Activated naive CD4-positive, alpha-beta T cell treated with anti-CD3 and anti-CD28 coated beads, Interleukin-2, amount 10 ng/mL, durations not matched to agents 7 days and 5 days (primary cell): ENCODE data around the gene ASS1.

ENCODE experiments used
- CTCF ChIA-PET: fragments of 350-600 bp; sonication (Branson Sonifier 250); formaldehyde crosslinking; loops from one replicate; lab custom pipeline; 2021; ENCODE audit warnings: antibody characterized with exemption; lab: Charles Lee
- DNase-seq: peaks from one replicate; pipeline ENCODE4 v3.0.0-alpha.2; 2020
- H3K27ac Mint-ChIP-seq: one replicate; pipeline ENCODE4 v1.8.0; 2021; ENCODE audit warnings: mild to moderate bottlenecking, moderate library complexity, mixed read lengths
- H3K27me3 Mint-ChIP-seq: one replicate; pipeline ENCODE4 v1.8.0; 2021; ENCODE audit warnings: mild to moderate bottlenecking, mixed read lengths
- H3K36me3 Mint-ChIP-seq: one replicate; pipeline ENCODE4 v1.8.0; 2021; ENCODE audit warnings: mixed read lengths
- H3K4me1 Mint-ChIP-seq: one replicate; pipeline ENCODE4 v1.8.0; 2021; ENCODE audit warnings: mixed read lengths
- H3K4me3 Mint-ChIP-seq: one replicate; pipeline ENCODE4 v1.8.0; 2021; ENCODE audit warnings: mild to moderate bottlenecking, moderate library complexity, mixed read lengths
- H3K9me3 Mint-ChIP-seq: one replicate; pipeline ENCODE4 v1.8.0; 2021; ENCODE audit warnings: mixed read lengths

Gene ASS1

DNA sequence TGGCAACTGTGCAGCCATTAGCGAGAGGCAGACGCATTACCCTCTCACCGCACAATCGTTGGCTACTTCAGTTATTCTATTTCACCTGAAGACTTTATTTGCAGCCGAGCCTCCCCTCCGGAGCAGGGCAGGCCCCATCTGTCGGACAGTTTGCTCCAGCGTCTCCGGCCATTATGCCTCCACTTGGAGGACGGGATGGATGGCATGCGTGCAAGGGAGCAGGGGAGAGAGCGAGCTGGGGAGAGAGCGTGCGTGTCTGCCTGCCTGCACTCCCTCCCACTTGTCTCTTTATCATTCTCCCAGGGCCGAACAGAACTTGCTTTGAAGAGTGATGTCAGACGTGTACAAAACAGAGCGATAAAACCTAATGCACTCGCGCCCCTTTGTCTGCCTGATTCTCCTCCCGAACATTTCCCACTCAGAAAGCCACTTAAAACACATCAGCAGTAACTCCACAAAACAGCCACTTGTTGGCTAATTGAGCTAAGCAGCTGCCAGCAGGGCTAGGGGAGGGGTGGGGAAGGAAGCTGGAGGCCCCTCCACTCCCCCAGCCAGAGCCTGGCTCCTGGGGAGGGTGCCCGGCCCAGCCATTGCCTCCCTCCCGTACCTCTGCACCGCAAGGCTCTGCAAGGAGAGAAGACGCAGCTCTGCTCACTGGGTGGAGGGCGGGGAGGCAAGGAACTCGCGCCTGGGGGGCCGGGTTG lies 91.2 kb downstream of the ASS1 start:
- Mint-ChIP-seq H3K36me3 (no peaks in the 10 kb centered on the region), H3K4me3 (no peak overlapping the region), H3K9me3 (no peaks in the 10 kb centered on the region), H3K4me1 (no peaks in the 10 kb centered on the region), H3K27ac (no peak overlapping the region), H3K27me3 (peaks cover 83% of the 10 kb centered on the region)
- DNase-seq, result no peak
- CTCF ChIA-PET, result no interaction called here

DNA sequence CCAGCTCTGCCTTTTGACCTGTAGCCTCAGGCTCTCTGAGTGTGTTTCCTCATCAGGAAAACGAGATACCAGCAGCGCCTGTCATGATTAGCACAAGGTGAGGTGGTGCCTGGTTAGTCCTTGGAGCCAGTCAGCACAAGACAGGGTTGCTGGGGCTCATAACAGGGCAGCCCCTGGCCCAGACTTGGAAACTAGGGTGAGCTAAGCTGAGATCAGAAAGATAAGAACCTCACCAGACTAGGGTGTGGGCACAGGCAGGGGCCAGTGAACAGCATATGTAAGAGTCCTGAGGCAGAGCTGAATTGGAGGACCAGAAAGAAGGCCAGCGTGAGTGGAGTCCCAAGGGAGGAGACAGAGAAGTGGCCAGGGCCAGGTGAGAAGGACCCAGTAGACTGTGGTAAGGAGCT lies 91.9 kb downstream of the ASS1 start:
- CTCF ChIA-PET, result no interaction called here
- Mint-ChIP-seq H3K4me1 (no peaks in the 10 kb centered on the region), H3K4me3 (no peak overlapping the region)

DNA sequence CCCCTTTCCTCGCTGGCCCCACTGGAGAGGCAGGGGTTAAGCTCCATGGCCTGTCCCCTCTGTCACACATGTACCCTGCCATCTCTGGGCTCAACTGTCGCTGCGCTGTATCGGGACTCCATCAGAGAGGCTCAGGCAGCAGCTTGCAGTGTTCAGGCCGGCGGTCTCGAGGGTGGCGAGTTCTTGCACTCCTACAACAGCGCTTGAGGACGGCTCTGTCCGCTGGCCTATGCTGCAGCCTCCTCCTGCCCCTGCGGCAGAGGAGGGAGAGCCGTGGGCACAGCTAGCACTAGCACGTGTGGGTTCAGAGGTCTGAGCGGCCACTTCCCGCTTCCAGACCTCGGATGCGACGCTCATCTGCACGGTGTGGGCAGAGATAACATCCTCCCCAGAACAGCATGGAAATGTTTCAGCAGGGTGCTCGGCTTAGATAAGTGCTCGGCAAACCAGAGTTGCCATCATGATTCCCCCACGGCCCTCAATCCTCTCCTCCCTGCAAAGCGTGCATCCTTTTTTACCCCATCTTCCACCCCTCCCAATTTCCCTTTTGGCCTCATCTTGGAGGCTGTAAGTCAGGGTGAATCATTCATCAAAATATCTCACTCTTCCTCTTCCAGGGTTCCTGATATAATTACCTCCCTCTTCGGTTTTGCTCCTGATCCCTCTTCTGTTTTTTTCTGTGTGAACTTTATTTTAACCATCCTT lies 92.7 kb downstream of the ASS1 start:
- Mint-ChIP-seq H3K36me3 (no peaks in the 10 kb centered on the region), H3K27ac (no peak overlapping the region), H3K9me3 (no peaks in the 10 kb centered on the region), H3K4me1 (no peaks in the 10 kb centered on the region), H3K27me3 (peaks cover 94% of the 10 kb centered on the region), H3K4me3 (no peak overlapping the region)
- CTCF ChIA-PET, result no interaction called here
- DNase-seq, result no peak

More for the DNA sequence above, 91.9 kb downstream of the ASS1 start:
- Mint-ChIP-seq H3K36me3 (no peaks in the 10 kb centered on the region), H3K27ac (no peak overlapping the region), H3K27me3 (peaks cover 91% of the 10 kb centered on the region), H3K9me3 (no peaks in the 10 kb centered on the region)
- no peak for DNase-seq

DNA sequence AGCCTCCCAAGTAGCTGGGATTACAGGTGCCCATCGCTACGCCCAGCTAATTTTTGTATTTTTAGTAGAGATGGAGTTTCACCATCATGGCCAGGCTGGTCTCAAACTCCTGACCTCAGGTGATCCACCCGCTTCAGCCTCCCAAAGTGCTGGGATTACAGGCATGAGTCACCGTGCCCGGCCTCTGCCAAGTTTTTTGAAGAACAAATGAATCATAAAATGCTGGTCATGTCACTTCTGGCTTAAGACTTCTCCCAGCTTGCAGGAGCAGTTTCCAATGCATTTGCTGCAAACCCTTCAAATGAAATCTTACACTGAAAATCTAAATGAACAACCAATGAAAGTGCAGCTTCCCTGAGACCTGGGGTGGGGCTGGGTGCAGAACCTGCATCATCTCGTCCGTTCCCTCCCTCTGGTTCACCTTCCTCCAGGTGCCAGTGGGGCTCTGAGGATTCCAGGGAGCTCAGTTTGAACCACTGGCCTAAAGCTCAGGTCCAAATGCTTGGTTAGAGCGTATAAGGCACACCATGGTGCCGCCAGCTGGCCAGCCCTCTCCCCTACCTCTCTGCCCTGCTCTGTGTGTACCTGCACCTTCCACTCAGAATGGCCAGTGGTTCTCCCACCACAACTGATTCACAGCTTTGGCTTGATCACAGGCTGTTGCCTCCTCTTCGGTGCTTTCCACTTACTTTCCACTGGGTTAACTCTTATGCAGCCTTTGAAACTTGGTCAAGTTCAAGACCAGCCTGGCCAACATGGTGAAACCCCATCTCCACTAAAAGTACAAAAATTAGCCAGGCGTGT lies 94.9 kb downstream of the ASS1 start:
- DNase-seq, result no peak
- H3K4me1 Mint-ChIP-seq, result no peaks in the 10 kb centered on the region
- H3K4me3 Mint-ChIP-seq, result no peak overlapping the region
- H3K27me3 Mint-ChIP-seq, result peaks cover 88% of the 10 kb centered on the region
- no peaks in the 10 kb centered on the region for H3K9me3 Mint-ChIP-seq
- H3K36me3 Mint-ChIP-seq, result no peaks in the 10 kb centered on the region
- CTCF ChIA-PET, result no interaction called here
- H3K27ac Mint-ChIP-seq, result no peak overlapping the region

DNA sequence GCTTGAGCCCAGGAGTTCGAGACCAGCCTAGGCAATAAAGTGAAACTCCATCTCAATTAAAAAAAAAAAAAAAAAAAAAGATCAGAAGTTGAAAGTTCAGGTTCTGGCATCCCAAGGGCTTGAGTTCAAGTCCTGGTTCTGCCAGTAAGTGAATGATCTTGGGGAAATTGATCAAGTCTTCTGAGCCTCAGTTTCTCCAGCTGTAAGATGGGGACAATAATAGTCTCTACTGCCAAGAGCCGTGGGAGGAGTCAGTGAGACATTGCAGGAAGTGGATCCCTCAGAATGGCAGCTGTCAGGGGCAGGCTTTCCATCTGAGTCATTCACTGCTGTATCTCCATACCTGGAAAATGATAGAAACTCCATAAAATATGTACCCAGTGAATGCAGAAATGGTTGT lies 96.8 kb downstream of the ASS1 start:
- Mint-ChIP-seq H3K9me3 (no peaks in the 10 kb centered on the region), H3K36me3 (no peaks in the 10 kb centered on the region), H3K27ac (no peak overlapping the region), H3K4me1 (no peaks in the 10 kb centered on the region), H3K4me3 (no peak overlapping the region), H3K27me3 (peaks cover 76% of the 10 kb centered on the region)
- CTCF ChIA-PET, result no interaction called here
- no peak for DNase-seq

DNA sequence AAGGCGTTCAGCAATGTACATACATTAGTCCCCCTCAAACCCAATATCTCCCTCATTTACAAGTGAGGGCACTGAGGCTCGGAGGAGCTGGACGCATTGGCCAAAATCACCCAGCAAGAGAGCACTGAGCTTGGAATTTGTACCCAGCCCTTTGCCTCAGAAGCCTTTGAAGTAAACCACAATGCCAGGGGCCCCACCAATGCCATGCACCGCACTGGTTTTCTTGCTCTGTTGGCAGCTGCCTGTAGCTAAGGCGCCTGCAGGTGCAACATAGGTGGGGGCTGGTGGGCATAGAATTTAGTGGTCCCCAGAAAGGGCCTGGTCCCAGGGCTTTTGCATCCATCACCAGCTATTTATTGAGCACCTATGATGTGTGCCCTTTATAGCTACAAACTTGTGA lies 97.3 kb downstream of the ASS1 start:
- Mint-ChIP-seq H3K36me3 (no peaks in the 10 kb centered on the region), H3K4me3 (no peak overlapping the region), H3K27ac (no peak overlapping the region), H3K9me3 (no peaks in the 10 kb centered on the region), H3K27me3 (peaks cover 71% of the 10 kb centered on the region), H3K4me1 (no peaks in the 10 kb centered on the region)
- no peak for DNase-seq
- CTCF ChIA-PET, result no interaction called here

DNA sequence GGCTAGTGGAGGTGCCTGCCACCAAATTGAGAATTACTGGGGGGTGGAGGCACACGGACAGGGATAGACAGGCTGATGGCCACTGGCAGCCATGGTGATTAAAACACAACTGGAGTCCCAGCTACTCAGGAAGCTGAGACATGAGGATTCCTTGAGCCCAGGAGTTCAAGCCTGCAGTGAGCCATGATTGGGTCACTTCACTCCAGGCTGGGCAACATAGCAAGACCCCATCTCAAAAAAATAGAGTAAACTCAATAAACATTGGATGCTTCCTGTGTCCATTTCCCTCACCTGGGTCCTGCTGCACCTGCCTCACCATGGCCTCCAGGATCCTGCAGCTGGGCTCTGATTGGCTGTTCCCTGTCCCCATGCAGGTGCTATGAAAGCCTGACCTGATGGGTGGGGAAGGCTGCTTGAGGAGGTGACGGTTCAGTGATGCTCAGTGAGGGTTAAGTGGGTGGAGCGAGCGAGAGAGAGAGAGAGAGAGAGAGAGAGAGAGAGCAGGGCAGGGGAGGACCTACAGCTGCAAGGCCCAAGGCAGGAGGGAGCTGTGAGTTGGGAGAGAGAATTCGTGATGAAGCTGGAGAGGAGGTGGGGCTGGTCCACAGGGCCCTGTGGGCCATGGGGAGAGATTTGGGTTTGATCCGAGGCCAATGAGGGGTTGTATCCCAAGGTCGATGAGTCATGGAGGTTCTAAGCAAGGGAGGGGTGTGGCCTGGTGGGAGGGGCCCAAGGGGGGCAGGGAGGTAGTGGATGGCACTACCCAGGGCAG lies 97.9 kb downstream of the ASS1 start:
- H3K36me3 Mint-ChIP-seq, result no peaks in the 10 kb centered on the region
- no peaks in the 10 kb centered on the region for H3K9me3 Mint-ChIP-seq
- no peak for DNase-seq
- no peak overlapping the region for H3K4me3 Mint-ChIP-seq
- no peak overlapping the region for H3K27ac Mint-ChIP-seq
- peaks cover 65% of the 10 kb centered on the region for H3K27me3 Mint-ChIP-seq
- CTCF ChIA-PET, result no interaction called here
- H3K4me1 Mint-ChIP-seq, result no peaks in the 10 kb centered on the region

DNA sequence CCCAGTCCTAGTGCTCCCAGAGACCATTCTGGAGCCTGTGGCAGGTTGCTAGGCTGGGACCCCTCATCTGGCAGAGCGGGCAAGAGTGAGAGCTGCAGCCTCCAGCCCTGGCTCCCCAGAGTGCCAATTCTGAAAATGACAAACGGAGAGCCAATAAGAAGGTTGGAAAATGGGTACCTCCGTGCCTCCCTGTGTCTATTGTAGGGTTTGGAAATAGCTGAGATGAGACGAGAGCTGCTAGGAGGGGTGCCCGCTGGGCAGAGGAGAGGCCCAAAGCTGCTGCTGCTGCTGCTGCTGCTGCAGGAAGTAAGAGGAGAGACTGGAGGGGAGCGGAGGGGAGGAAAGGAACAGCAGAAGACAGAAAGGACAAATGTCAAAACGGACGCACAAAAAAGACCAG lies 98.6 kb downstream of the ASS1 start:
- no peak overlapping the region for H3K4me3 Mint-ChIP-seq
- no peak for DNase-seq
- CTCF ChIA-PET, result no interaction called here
- no peak overlapping the region for H3K27ac Mint-ChIP-seq
- no peaks in the 10 kb centered on the region for H3K9me3 Mint-ChIP-seq
- peaks cover 57% of the 10 kb centered on the region for H3K27me3 Mint-ChIP-seq
- H3K4me1 Mint-ChIP-seq, result no peaks in the 10 kb centered on the region
- no peaks in the 10 kb centered on the region for H3K36me3 Mint-ChIP-seq

DNA sequence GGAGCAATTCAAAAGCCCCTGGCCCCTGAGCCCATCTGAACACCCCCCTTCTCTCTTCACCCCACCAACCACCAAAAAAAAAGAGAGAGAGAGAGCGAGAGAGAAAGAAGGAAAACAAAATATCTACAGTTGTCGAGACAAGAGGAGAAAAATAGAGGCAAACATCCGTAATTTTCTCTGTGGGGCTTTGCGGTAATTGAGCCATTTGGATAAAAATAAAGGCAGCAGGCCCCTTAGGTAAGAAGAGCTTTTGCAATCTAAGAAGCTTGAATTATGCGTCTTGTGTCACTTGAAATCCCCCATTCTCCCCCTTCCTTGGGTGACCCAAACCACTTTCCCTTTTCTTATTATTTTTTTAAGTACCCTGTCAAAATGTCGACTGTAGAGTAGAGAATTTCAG lies 99.1 kb downstream of the ASS1 start:
- Mint-ChIP-seq H3K27me3 (peaks cover 53% of the 10 kb centered on the region), H3K4me1 (no peaks in the 10 kb centered on the region), H3K4me3 (no peak overlapping the region), H3K36me3 (no peaks in the 10 kb centered on the region), H3K9me3 (no peaks in the 10 kb centered on the region), H3K27ac (no peak overlapping the region)
- no peak for DNase-seq
- CTCF ChIA-PET, result no interaction called here

DNA sequence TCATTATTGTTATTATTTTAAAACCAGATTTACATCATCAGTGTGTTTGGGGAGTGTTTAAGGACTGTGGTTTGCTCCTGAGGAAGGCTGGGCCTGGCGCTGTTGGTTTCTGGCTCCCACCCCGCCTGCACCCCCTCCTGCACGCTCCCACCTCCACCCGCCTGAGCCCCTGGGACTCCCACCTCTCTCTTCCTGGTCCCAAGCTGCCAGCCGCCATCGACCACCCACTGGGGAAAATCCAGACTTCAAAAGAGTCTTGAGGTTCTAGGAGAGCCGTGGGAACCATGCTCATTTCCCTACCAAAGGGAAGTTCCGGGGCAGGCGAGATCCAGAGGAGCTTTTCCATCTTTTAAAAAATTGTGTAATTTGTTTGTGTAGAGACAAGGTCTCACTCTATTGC lies 99.6 kb downstream of the ASS1 start:
- H3K27ac Mint-ChIP-seq, result no peak overlapping the region
- no peaks in the 10 kb centered on the region for H3K36me3 Mint-ChIP-seq
- no peaks in the 10 kb centered on the region for H3K4me1 Mint-ChIP-seq
- peaks cover 48% of the 10 kb centered on the region for H3K27me3 Mint-ChIP-seq
- peaks cover 4% of the 10 kb centered on the region for H3K9me3 Mint-ChIP-seq
- H3K4me3 Mint-ChIP-seq, result no peak overlapping the region
- DNase-seq, result no peak
- CTCF ChIA-PET, result interaction anchor here (0.6 kb wide), 2 partner anchors 1074 to 1765 kb away, joined by 3 to 5 read pairs; no protein-coding TSS in a partner anchor

DNA sequence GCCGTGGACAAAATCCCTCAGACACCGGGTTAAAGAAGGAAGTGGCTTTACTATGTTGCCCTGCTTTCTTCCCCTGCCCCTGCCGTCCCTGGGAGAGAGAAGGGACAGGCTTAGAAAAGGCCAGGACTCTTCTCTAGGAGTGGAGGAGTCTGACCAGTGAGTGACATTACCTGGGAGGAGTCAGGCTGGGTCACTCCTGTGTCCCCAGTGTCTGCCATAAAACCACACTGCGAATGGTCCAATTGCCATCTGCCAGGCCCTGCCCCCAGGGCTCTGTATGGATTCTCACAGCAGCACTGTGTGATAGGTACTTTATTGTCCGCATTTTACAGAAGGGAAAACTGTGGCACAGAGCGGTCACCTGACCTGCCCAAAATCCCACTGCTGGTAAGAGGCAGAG lies 103.3 kb downstream of the ASS1 start:
- no peak overlapping the region for H3K4me3 Mint-ChIP-seq
- H3K27me3 Mint-ChIP-seq, result peaks cover 21% of the 10 kb centered on the region
- CTCF ChIA-PET, result no interaction called here
- no peaks in the 10 kb centered on the region for H3K36me3 Mint-ChIP-seq
- DNase-seq, result no peak
- no peaks in the 10 kb centered on the region for H3K4me1 Mint-ChIP-seq
- H3K9me3 Mint-ChIP-seq, result peaks cover 7% of the 10 kb centered on the region
- no peak overlapping the region for H3K27ac Mint-ChIP-seq

DNA sequence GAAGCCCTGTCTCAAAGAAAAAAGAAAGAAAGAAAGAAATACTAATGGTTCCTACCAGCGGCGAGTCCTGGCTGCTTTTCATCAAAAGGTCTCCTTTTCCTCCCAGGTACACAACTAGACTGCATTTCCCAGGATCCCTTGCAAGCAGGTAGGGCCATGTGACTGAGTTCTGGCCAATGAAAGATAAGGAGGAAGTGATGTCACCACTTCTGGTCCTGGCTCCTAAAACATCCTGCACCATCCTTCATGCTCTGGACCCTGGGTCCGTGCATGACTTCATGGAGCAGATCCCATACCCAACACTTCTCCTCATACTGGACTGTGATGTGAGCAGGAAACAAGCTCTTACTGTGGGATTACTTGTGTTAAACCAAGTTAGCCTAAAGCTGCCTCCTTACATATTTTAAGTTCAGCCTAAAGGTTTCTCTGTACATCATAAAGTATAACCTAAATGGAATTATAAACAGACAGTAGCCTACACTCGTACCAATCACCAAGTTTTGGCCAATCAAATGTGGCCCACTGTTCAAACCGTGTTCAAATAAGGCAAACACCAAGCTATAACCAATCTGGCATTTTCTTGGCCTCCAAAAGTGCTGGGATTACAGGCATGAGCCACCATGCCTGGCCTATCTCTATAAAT lies 104.5 kb downstream of the ASS1 start:
- Mint-ChIP-seq H3K9me3 (peaks cover 7% of the 10 kb centered on the region), H3K4me1 (no peaks in the 10 kb centered on the region), H3K4me3 (no peak overlapping the region), H3K36me3 (no peaks in the 10 kb centered on the region), H3K27me3 (peaks cover 17% of the 10 kb centered on the region), H3K27ac (no peak overlapping the region)
- CTCF ChIA-PET, result no interaction called here
- no peak for DNase-seq
